GM21515 (cell line): ENCODE measurements around the gene AAR2.

Experiments
- ATAC-seq: cut with Tn5 transposase; IDR thresholded peaks from one replicate; pipeline ENCODE4 v1.9.1; 2021; ENCODE audit not compliant: unreplicated experiment

Gene AAR2

GRCh38 chr20:36217226-36217625 is 19.1 kb upstream of the AAR2 start:
- no peak for ATAC-seq

GRCh38 chr20:36218380-36219064 is 17.8 kb upstream of the AAR2 start:
- no peak for ATAC-seq

GRCh38 chr20:36219671-36220220 is 16.5 kb upstream of the AAR2 start:
- no peak for ATAC-seq

GRCh38 chr20:36225666-36226065 is 10.6 kb upstream of the AAR2 start:
- no peak for ATAC-seq

- ATAC-seq: no peak
Measured at GRCh38 chr20:36228770-36229169, 7.5 kb upstream of the AAR2 start.

GRCh38 chr20:36230019-36230418 is 6.3 kb upstream of the AAR2 start:
- ATAC-seq: no peak

GRCh38 chr20:36231331-36231730 is 4.9 kb upstream of the AAR2 start:
- ATAC-seq: no peak

- ATAC-seq: no peak
Measured at GRCh38 chr20:36234771-36235320, 1.4 kb upstream of the AAR2 start.

GRCh38 chr20:36236786-36237121 is 476 bp downstream of the AAR2 start:
- no peak for ATAC-seq

GRCh38 chr20:36237477-36237876 is 1.2 kb downstream of the AAR2 start:
- no peak for ATAC-seq

- ATAC-seq: no peak
Measured at GRCh38 chr20:36238153-36238552, 1.9 kb downstream of the AAR2 start.

- ATAC-seq: no peak
Measured at GRCh38 chr20:36238760-36239159, 2.5 kb downstream of the AAR2 start.

- ATAC-seq: no peak
Measured at GRCh38 chr20:36240076-36240475, 3.8 kb downstream of the AAR2 start.

GRCh38 chr20:36241678-36242077 is 5.4 kb downstream of the AAR2 start:
- no peak for ATAC-seq

- no peak for ATAC-seq
Measured at GRCh38 chr20:36243726-36244125, 7.4 kb downstream of the AAR2 start.

GRCh38 chr20:36246401-36246800 is 10.1 kb downstream of the AAR2 start:
- ATAC-seq: no peak

GRCh38 chr20:36248836-36249235 is 12.6 kb downstream of the AAR2 start:
- ATAC-seq: no peak

GRCh38 chr20:36249450-36249849 is 13.2 kb downstream of the AAR2 start:
- no peak for ATAC-seq

- ATAC-seq: no peak
Measured at GRCh38 chr20:36251426-36251825, 15.1 kb downstream of the AAR2 start.

GRCh38 chr20:36252511-36252910 is 16.2 kb downstream of the AAR2 start:
- no peak for ATAC-seq

- ATAC-seq: no peak
Measured at GRCh38 chr20:36253036-36253435, 16.8 kb downstream of the AAR2 start.

- ATAC-seq: no peak
Measured at GRCh38 chr20:36254076-36254475, 17.8 kb downstream of the AAR2 start.

GRCh38 chr20:36255445-36255844 is 19.2 kb downstream of the AAR2 start:
- ATAC-seq: no peak
